Endodermal cell (in vitro differentiated cells): ENCODE results near the gene CDC42SE2. TPM values are rescaled to one million over a fixed set of nuclear protein-coding genes. Genes with fewer than 3 reads are reported as not detected.

ENCODE experiments used
- DNase-seq: peaks from one replicate; pipeline ENCODE4 v3.0.0-alpha.2; 2017
- H3K27ac ChIP-seq: 2 replicates; pipeline ENCODE4 v1.5.1; 2013; ENCODE audit warnings: mild to moderate bottlenecking, low read depth, low read length, moderate library complexity
- H3K27me3 ChIP-seq: 2 replicates; pipeline ENCODE4 v1.6.1; 2013; ENCODE audit warnings: mild to moderate bottlenecking, low read length, moderate library complexity; ENCODE audit not compliant: insufficient read depth, control insufficient read depth, poor library complexity, severe bottlenecking
- H3K36me3 ChIP-seq: 2 replicates; pipeline ENCODE4 v1.7.0; 2013; ENCODE audit warnings: mild to moderate bottlenecking, low read length, moderate library complexity; ENCODE audit not compliant: control insufficient read depth, insufficient read depth
- H3K4me1 ChIP-seq: one replicate; pipeline ENCODE4 v1.7.0; 2013; ENCODE audit warnings: low read length; ENCODE audit not compliant: control insufficient read depth, insufficient read depth
- H3K4me3 ChIP-seq: 2 replicates; pipeline ENCODE4 v1.5.1; 2013; ENCODE audit warnings: mild to moderate bottlenecking, low read length, moderate library complexity
- H3K9ac ChIP-seq: 2 replicates; pipeline ENCODE4 v1.6.1; 2013; ENCODE audit warnings: mild to moderate bottlenecking, low read length, moderate library complexity; ENCODE audit not compliant: poor library complexity, severe bottlenecking; ENCODE audit errors: extremely low read depth
- H3K9me3 ChIP-seq: 2 replicates; pipeline ENCODE4 v1.6.1; 2013; ENCODE audit warnings: mild to moderate bottlenecking, low read length, moderate library complexity; ENCODE audit not compliant: control insufficient read depth
- H3K27ac Mint-ChIP-seq: 2 replicates; pipeline ENCODE4 v1.8.0; 2020; ENCODE audit warnings: mixed read lengths
- H3K27me3 Mint-ChIP-seq: 2 replicates; pipeline ENCODE4 v1.8.0; 2021; ENCODE audit warnings: mild to moderate bottlenecking, mixed read lengths; ENCODE audit not compliant: insufficient read depth
- H3K36me3 Mint-ChIP-seq: 2 replicates; pipeline ENCODE4 v1.8.0; 2020; ENCODE audit warnings: low read depth, mixed read lengths
- H3K4me1 Mint-ChIP-seq: 2 replicates; pipeline ENCODE4 v1.8.0; 2020; ENCODE audit warnings: mixed read lengths
- H3K4me3 Mint-ChIP-seq: 2 replicates; pipeline ENCODE4 v1.8.0; 2020; ENCODE audit warnings: mild to moderate bottlenecking, moderate library complexity, mixed read lengths
- H3K9me3 Mint-ChIP-seq: 2 replicates; pipeline ENCODE4 v1.8.0; 2020; ENCODE audit warnings: mild to moderate bottlenecking, mixed read lengths
- CTCF ChIP-seq: fragments of 200-600 bp; sonication (generic); conservative IDR thresholded peaks from 2 replicates; pipeline ENCODE4 v1.5.0; 2021; ENCODE audit warnings: antibody characterized with exemption, mild to moderate bottlenecking
- WGBS, 2 experiments: methylation state at CpG; one replicate each; pipeline versions ENCODE4 v1.1.5 to v1.1.7; 2013; ENCODE audit warnings: missing lambda C conversion rate in 2 of 2, mixed read lengths in 1 of 2; ENCODE audit not compliant: insufficient coverage in 1 of 2, insufficient read length in 1 of 2; 5-methylcytosine and 5-hydroxymethylcytosine counted together
- total RNA-seq, 2 donors: library from RNA; stranded (reverse); fragmentation: NEBNext Ultra II Directional in 1 of 2; extraction: Animal tissue kit (Norgen Biotek cat#: 25700) in 1 of 2; gene quantifications; 2 replicates in 1 of 2; 3 replicates in 1 of 2; pipeline ENCODE4 v1.2.1, GENCODE V29; 2021

Gene CDC42SE2
- total RNA-seq, 2 donors from 2014 or later: 28.6 to 36.4 TPM

- Histone ChIP-seq H3K4me1 (peaks cover 3% of the 10 kb centered on the region), H3K36me3 (peaks cover 13% of the 10 kb centered on the region), H3K9me3 (no peaks in the 10 kb centered on the region), H3K4me3 (no peak overlapping the region), H3K27ac (no peak overlapping the region), H3K9ac (no peak overlapping the region), H3K27me3 (no peaks in the 10 kb centered on the region)
- no peaks in the 10 kb centered on the region for H3K9me3 Mint-ChIP-seq
- H3K4me3 Mint-ChIP-seq: no peak overlapping the region
- no peak for TF ChIP-seq CTCF
- H3K27me3 Mint-ChIP-seq: no peaks in the 10 kb centered on the region
- H3K36me3 Mint-ChIP-seq: peaks cover 5% of the 10 kb centered on the region
- DNase-seq: no peak
- no peak overlapping the region for H3K27ac Mint-ChIP-seq
- H3K4me1 Mint-ChIP-seq: peaks cover 11% of the 10 kb centered on the region
- whole genome bisulfite sequencing, 2 experiments: 83 to 90% methylated on average over 5 to 6 of the region's 6 CpGs
Observed at GRCh38 chr5:131384173-131384572, 120.3 kb downstream of the CDC42SE2 start.

GRCh38 chr5:131384616-131385214 is 120.9 kb downstream of the CDC42SE2 start:
- no peak for TF ChIP-seq CTCF

GRCh38 chr5:131386124-131386523 is 122.3 kb downstream of the CDC42SE2 start:
- Histone ChIP-seq H3K4me1 (peaks cover 3% of the 10 kb centered on the region), H3K9ac (no peak overlapping the region), H3K9me3 (no peaks in the 10 kb centered on the region), H3K36me3 (peaks cover 30% of the 10 kb centered on the region), H3K27me3 (no peaks in the 10 kb centered on the region), H3K27ac (no peak overlapping the region), H3K4me3 (no peak overlapping the region)
- Mint-ChIP-seq H3K27ac (no peak overlapping the region), H3K4me3 (no peak overlapping the region), H3K36me3 (peaks cover 15% of the 10 kb centered on the region), H3K9me3 (no peaks in the 10 kb centered on the region), H3K27me3 (no peaks in the 10 kb centered on the region), H3K4me1 (peaks cover 6% of the 10 kb centered on the region)
- no peak for TF ChIP-seq CTCF
- WGBS, 2 experiments: 89 to 100% methylated on average over 1 to 3 of the region's 3 CpGs
- DNase-seq: no peak

More at GRCh38 chr5:131384616-131385214, 120.9 kb downstream of the CDC42SE2 start:
- Histone ChIP-seq H3K4me3 (no peak overlapping the region), H3K27me3 (no peaks in the 10 kb centered on the region), H3K9ac (no peak overlapping the region), H3K9me3 (no peaks in the 10 kb centered on the region), H3K27ac (no peak overlapping the region), H3K36me3 (peaks cover 19% of the 10 kb centered on the region), H3K4me1 (peaks cover 3% of the 10 kb centered on the region)
- Mint-ChIP-seq H3K4me1 (peaks cover 11% of the 10 kb centered on the region), H3K27me3 (no peaks in the 10 kb centered on the region), H3K27ac (no peak overlapping the region), H3K9me3 (no peaks in the 10 kb centered on the region), H3K36me3 (peaks cover 6% of the 10 kb centered on the region), H3K4me3 (no peak overlapping the region)
- WGBS, 2 experiments: 99 to 100% methylated on average over 2 to 3 of the region's 3 CpGs
- no peak for DNase-seq
